Measurements from ENCODE around the gene BCR.

BCR gene

GRCh38 chr22:23200898-23201297 is 20.6 kb downstream of the BCR start:
- DNase-seq (ENCODE audit: low spot score), result no peak

- no peak for DNase-seq (ENCODE audit: low spot score)
Measured at GRCh38 chr22:23202812-23203451, 22.6 kb downstream of the BCR start.

- no peak for DNase-seq (ENCODE audit: low spot score)
Measured at GRCh38 chr22:23203452-23204124, 23.3 kb downstream of the BCR start.

GRCh38 chr22:23204125-23204488 is 23.8 kb downstream of the BCR start:
- no peak for DNase-seq (ENCODE audit: low spot score)

GRCh38 chr22:23204541-23205157 is 24.3 kb downstream of the BCR start:
- DNase-seq (ENCODE audit: low spot score), result no peak

- no peak for DNase-seq (ENCODE audit: low spot score)
Measured at GRCh38 chr22:23205339-23206049, 25.2 kb downstream of the BCR start.

GRCh38 chr22:23206915-23207314 is 26.6 kb downstream of the BCR start:
- no peak for DNase-seq (ENCODE audit: low spot score)

- DNase-seq (ENCODE audit: low spot score), result no peak
Measured at GRCh38 chr22:23207729-23208393, 27.6 kb downstream of the BCR start.

- DNase-seq (ENCODE audit: low spot score), result no peak
Measured at GRCh38 chr22:23210428-23211170, 30.3 kb downstream of the BCR start.

- DNase-seq (ENCODE audit: low spot score), result no peak
Measured at GRCh38 chr22:23211622-23212021, 31.3 kb downstream of the BCR start.

- DNase-seq (ENCODE audit: low spot score), result no peak
Measured at GRCh38 chr22:23212061-23213021, 32.0 kb downstream of the BCR start.

GRCh38 chr22:23213022-23213555 is 32.8 kb downstream of the BCR start:
- DNase-seq (ENCODE audit: low spot score), result no peak

GRCh38 chr22:23213581-23214334 is 33.4 kb downstream of the BCR start:
- DNase-seq (ENCODE audit: low spot score), result no peak

GRCh38 chr22:23214398-23214797 is 34.1 kb downstream of the BCR start:
- DNase-seq (ENCODE audit: low spot score), result no peak

- no peak for DNase-seq (ENCODE audit: low spot score)
Measured at GRCh38 chr22:23215294-23216241, 35.3 kb downstream of the BCR start.

GRCh38 chr22:23216461-23217170 is 36.3 kb downstream of the BCR start:
- DNase-seq (ENCODE audit: low spot score), result peak; percentile 51

All from CD4-positive, alpha-beta T cell treated with Interleukin-6 at 100 ng/mL for 8 hours (primary cell).